ENCODE results near the gene TNK1.

- TF ChIP-seq CEBPB (IDR thresholded peaks at IDR 0.05) (no peak), EP300 (IDR thresholded peaks at IDR 0.05; ENCODE audit: borderline replicate concordance) (no peak)
Measured at GRCh38 chr17:7332111-7332510, 48.8 kb upstream of the TNK1 start.
